ENCODE data around the gene HCRT. TPM values are rescaled to one million over a fixed set of nuclear protein-coding genes. Genes with fewer than 3 reads are reported as not detected.

The HCRT gene
- total RNA-seq, 1 donor from 2014 or later = not detected

GRCh38 chr17:42136654-42137051, 48.6 kb downstream of the HCRT start:
- no peak for DNase-seq

- peak; percentile 93 for DNase-seq
These were observed 49.3 kb downstream of the HCRT start for GRCh38 chr17:42135664-42136653.

- DNase-seq = no peak
These were observed 50.1 kb downstream of the HCRT start for GRCh38 chr17:42135151-42135550.

Other genes with a start within 250 kb of the HCRT start
- 48.7 and 63.1 TPM in 2 replicates for gene CNP, start 218.7 kb downstream of the HCRT start, total RNA-seq
- 68.2 and 89.0 TPM in 2 replicates for gene DNAJC7, start 168.0 kb downstream of the HCRT start, total RNA-seq
- 44.2 and 46.6 TPM in 2 replicates for gene NKIRAS2, start 165.4 kb downstream of the HCRT start, total RNA-seq
- 0.17 and 0.33 TPM in 2 replicates for gene C17orf113, start 134.9 kb downstream of the HCRT start, total RNA-seq
- gene ZNF385C, start 87.0 kb downstream of the HCRT start, total RNA-seq = not detected in 2 replicates
- 6.9 and 10.6 TPM in 2 replicates for gene DHX58, start 72.7 kb downstream of the HCRT start, total RNA-seq
- 10.2 and 15.4 TPM in 2 replicates for gene KAT2A, start 64.1 kb downstream of the HCRT start, total RNA-seq
- 0.17 TPM in 1 of 2 replicates, not detected in the other for gene HSPB9, start 62.6 kb downstream of the HCRT start, total RNA-seq
- gene RAB5C, start 30.5 kb downstream of the HCRT start, total RNA-seq = 82.2 and 136 TPM in 2 replicates
- under 0.01 and 0.05 TPM in 2 replicates for gene KCNH4, start 4.3 kb downstream of the HCRT start, total RNA-seq
- 28.6 and 36.5 TPM in 2 replicates for gene GHDC, start 9.0 kb upstream of the HCRT start, total RNA-seq
- 46.3 and 46.8 TPM in 2 replicates for gene STAT5B, start 90.9 kb upstream of the HCRT start, total RNA-seq
- 51.4 and 60.2 TPM in 2 replicates for gene STAT5A, start 103.0 kb upstream of the HCRT start, total RNA-seq
- 131 and 179 TPM in 2 replicates for gene STAT3, start 203.0 kb upstream of the HCRT start, total RNA-seq
- gene CAVIN1, start 237.8 kb upstream of the HCRT start, total RNA-seq = 768 and 840 TPM in 2 replicates